ENCODE measurements around the gene FBLN5.

DNA sequence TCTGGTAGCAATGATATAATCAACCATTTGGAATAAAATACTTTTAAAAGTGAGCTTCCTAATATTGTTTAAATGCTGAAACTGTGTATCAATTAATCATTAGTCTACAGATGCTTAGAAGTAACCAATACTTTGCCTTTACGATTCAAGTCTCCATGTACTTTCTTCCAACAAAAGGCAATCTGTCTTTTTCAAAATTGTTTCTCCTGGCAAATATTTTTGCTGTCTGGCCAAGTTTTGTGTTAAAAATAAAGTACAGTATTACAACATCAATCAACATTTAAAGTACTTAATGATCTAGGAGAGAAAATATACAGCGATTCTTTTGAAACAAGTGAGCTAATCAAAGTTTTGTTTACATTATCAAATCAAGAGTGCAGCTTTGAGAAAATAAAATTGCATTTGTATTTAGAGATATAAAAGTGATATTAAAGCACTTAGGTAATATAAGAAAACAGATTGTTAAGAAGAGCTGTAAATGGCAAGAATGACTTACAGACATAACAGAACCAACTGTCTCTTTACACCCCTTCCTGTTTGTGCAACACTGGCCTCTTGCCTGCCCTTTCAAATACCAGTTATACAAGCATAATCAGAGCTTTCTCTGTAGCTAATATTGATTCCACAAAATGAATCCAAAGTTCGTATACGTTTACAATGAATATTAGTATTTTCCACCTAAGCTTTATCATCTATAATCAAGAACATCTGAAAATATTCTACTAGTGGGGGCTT, 38.2 kb upstream of the FBLN5 start:
- TF ChIP-seq CTCF (IDR thresholded peaks at IDR 0.05): no peak
- no peak for TF ChIP-seq POLR2A (IDR thresholded peaks at IDR 0.05)
